ENCODE data around the gene IFNGR1.

DNA sequence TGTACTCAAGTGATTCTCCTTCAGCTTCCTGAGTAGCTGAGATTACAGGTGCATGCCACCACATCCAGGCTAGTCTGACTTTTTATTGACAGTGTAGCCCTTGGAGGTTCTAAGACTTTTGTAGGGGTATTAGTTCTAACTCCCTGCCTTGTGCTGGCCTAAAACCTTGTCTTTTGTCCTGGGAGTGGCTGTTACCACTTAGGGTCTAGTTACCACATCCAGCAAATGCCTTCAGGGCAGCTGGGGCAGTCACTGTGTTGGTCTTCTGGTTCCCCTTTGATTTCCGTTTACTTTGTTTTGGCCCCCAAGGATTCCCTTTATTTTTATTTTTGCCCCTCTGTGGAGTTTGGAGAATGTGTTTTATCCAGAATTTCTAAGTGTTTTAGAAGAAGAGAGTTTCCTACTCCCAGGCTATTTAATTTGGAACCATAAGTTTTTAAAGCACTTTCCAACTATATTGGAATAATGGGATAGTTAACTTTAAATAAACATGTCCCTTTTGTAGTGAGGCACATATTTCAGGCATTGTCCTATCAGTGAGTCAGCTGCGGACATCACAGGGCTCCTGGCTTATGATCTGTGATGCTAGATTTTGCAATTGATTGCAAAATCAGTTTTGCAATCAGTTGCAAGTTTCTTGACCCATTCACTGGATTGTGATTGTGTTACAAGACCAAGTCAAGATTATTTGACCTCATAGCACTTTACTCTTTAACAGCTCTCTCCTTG is 70.7 kb downstream of the IFNGR1 start:
- no peak for TF ChIP-seq POLR2A (IDR thresholded peaks at IDR 0.05)
- TF ChIP-seq, protein P1, sequence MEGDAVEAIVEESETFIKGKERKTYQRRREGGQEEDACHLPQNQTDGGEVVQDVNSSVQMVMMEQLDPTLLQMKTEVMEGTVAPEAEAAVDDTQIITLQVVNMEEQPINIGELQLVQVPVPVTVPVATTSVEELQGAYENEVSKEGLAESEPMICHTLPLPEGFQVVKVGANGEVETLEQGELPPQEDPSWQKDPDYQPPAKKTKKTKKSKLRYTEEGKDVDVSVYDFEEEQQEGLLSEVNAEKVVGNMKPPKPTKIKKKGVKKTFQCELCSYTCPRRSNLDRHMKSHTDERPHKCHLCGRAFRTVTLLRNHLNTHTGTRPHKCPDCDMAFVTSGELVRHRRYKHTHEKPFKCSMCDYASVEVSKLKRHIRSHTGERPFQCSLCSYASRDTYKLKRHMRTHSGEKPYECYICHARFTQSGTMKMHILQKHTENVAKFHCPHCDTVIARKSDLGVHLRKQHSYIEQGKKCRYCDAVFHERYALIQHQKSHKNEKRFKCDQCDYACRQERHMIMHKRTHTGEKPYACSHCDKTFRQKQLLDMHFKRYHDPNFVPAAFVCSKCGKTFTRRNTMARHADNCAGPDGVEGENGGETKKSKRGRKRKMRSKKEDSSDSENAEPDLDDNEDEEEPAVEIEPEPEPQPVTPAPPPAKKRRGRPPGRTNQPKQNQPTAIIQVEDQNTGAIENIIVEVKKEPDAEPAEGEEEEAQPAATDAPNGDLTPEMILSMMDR (IDR thresholded peaks at IDR 0.05 in 4 of 5, conservative IDR thresholded peaks at IDR 0.05 in 1 of 5): no peak

Measured in gastrocnemius medialis (tissue), 4 donors.